ENCODE measurements around the gene ABCB11. TPM values are rescaled to one million over a fixed set of nuclear protein-coding genes. Genes with fewer than 3 reads are reported as not detected.

ABCB11 gene
- total and polyA plus RNA-seq, 10 of the 15 experiments (the other 5 are each of a cell fraction or from before 2014, with no cell fraction given), result not detected

DNA sequence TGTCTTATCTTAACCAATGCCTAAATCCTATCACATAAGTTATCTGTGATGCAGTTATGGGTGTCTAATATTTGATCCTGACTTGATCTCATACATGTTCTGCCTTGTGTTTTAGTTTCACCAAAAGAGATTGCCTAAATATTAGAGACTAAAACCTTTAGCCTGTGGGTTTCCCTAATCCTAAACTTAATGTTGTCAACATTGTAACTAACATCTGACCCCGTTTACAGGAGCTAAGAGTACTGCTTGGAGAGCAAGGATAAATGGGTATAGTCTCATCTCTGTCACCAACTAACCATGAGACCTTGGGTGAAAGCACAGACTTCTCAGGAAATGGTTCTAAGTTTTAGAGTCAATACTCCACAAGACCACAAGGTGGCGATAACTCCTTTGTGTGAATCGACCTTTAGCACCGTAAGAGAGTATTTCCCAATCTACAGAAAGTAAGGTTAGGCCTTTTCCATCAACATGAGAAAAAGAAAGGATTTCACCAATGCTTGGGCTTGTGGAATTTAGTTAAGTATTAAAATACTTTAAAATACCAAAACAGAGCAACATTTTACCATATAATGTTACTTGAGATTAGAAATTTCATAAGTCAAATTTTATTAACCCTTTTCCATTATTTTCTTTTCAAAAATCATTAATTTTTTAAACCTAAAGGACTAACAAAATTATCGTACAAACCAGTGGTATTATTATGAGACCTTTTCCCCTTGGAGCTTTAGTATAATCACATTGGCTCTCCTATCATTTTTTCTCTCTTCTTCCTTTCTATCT lies 69.5 kb downstream of the ABCB11 start:
- Histone ChIP-seq H3K4me2 (ENCODE audit: control insufficient read depth, insufficient read depth) (no peak overlapping the region), H4K20me1 (ENCODE audit: control insufficient read depth, insufficient read depth) (no peaks in the 10 kb centered on the region), H2AFZ (ENCODE audit: control insufficient read depth, low read depth, low read length) (no peak overlapping the region), H3K9me3 (replicated peaks; ENCODE audit: control insufficient read depth, insufficient read depth, low read length) (no peaks in the 10 kb centered on the region), H3K36me3 (ENCODE audit: control insufficient read depth in 2 of 2, insufficient read depth in 2 of 2, low read length in 1 of 2) (no peaks in the 10 kb centered on the region), H3K79me2 (ENCODE audit: control insufficient read depth, insufficient read depth, low read length) (no peaks in the 10 kb centered on the region), H3K9ac (ENCODE audit: control insufficient read depth, insufficient read depth, low read length) (no peak overlapping the region), H3K27me3 (replicated peaks in 1 of 2; ENCODE audit: control insufficient read depth in 2 of 2, insufficient read depth in 2 of 2, low read length in 1 of 2) (peaks cover 0 to 2% of the 10 kb centered on the region in 2 experiments; a peak in 1 of 4 replicates), H3K27ac (ENCODE audit: control insufficient read depth, insufficient read depth) (no peak overlapping the region), H3K4me1 (ENCODE audit: control insufficient read depth, insufficient read depth, low read length) (no peaks in the 10 kb centered on the region), H3K4me3 (no peak overlapping the region)
- ChIA-PET CTCF (interaction anchor here (0.5 to 6.3 kb wide), 10 partner anchors 8 to 185 kb away, joined by 3 to 32 read pairs (median 3); no protein-coding TSS in a partner anchor), POLR2A (no interaction called here), SMC1A (ENCODE audit: uncharacterized antibody, unreplicated experiment) (interaction anchor here (1.5 to 2.1 kb wide), 3 partner anchors 9 to 180 kb away, joined by 4 to 5 read pairs (median 5); no protein-coding TSS in a partner anchor), RAD21 (ENCODE audit: unreplicated experiment) (interaction anchor here (1.3 kb wide), 1 partner anchor 170 kb away, joined by 3 read pairs; no protein-coding TSS in a partner anchor)
- peak; percentile 41 for DNase-seq (ENCODE audit: low read depth, low spot score)
- intact Hi-C loops (cut with micrococcal nuclease; ENCODE audit: unreplicated experiment), result loop anchor here (1.0 to 10.0 kb wide), 3 partner anchors 171 to 263 kb away; no protein-coding TSS in a partner anchor
- no TSS peak for BruUV-seq (replicated peaks)
- peak; percentile 93 for ATAC-seq
- in situ Hi-C loops (cut with MboI), result no loop called here
- WGBS (ENCODE audit: insufficient coverage, insufficient replicate concordance, low lambda C conversion rate, missing lambda C conversion rate), result 2% methylated on average over 5 of the region's 5 CpGs
- TF ChIP-seq USF1 (IDR thresholded peaks at IDR 0.05; ENCODE audit: borderline replicate concordance, extremely low read length, insufficient read depth, low read depth, low read length) (no peak), RUNX3 (IDR thresholded peaks at IDR 0.05; ENCODE audit: low read length) (peak; percentile 6; the same call in 1 of the 2 replicates), SMC3 (IDR thresholded peaks at IDR 0.05; ENCODE audit: borderline replicate concordance, low read length) (peak; percentile 66), RAD21 (IDR thresholded peaks at IDR 0.05; ENCODE audit: insufficient read depth, low read depth, low read length) (peak; percentile 82), CTCF (IDR thresholded peaks at IDR 0.05 in 2 of 3, conservative IDR thresholded peaks at IDR 0.05 in 1 of 3; ENCODE audit: control insufficient read depth in 2 of 3, extremely low read depth in 1 of 3, insufficient read depth in 1 of 3, low read depth in 3 of 3, low read length in 3 of 3) (peak; percentile 72 to 78 (median 76)), BHLHE40 (IDR thresholded peaks at IDR 0.05; ENCODE audit: borderline replicate concordance in 1 of 2, low read depth in 2 of 2, low read length in 1 of 2) (no peak), ZNF24 (IDR thresholded peaks at IDR 0.05) (no peak)
- TF ChIP-seq, protein P1, sequence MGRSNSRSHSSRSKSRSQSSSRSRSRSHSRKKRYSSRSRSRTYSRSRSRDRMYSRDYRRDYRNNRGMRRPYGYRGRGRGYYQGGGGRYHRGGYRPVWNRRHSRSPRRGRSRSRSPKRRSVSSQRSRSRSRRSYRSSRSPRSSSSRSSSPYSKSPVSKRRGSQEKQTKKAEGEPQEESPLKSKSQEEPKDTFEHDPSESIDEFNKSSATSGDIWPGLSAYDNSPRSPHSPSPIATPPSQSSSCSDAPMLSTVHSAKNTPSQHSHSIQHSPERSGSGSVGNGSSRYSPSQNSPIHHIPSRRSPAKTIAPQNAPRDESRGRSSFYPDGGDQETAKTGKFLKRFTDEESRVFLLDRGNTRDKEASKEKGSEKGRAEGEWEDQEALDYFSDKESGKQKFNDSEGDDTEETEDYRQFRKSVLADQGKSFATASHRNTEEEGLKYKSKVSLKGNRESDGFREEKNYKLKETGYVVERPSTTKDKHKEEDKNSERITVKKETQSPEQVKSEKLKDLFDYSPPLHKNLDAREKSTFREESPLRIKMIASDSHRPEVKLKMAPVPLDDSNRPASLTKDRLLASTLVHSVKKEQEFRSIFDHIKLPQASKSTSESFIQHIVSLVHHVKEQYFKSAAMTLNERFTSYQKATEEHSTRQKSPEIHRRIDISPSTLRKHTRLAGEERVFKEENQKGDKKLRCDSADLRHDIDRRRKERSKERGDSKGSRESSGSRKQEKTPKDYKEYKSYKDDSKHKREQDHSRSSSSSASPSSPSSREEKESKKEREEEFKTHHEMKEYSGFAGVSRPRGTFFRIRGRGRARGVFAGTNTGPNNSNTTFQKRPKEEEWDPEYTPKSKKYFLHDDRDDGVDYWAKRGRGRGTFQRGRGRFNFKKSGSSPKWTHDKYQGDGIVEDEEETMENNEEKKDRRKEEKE (IDR thresholded peaks at IDR 0.05), result no peak
- FAIRE-seq, result peak; percentile 95

All from GM12878 (cell line).